ENCODE data around the gene GRHL3.

- no peak for TF ChIP-seq ZFX (IDR thresholded peaks at IDR 0.05; ENCODE audit: borderline replicate concordance)
- TF ChIP-seq, protein P1, sequence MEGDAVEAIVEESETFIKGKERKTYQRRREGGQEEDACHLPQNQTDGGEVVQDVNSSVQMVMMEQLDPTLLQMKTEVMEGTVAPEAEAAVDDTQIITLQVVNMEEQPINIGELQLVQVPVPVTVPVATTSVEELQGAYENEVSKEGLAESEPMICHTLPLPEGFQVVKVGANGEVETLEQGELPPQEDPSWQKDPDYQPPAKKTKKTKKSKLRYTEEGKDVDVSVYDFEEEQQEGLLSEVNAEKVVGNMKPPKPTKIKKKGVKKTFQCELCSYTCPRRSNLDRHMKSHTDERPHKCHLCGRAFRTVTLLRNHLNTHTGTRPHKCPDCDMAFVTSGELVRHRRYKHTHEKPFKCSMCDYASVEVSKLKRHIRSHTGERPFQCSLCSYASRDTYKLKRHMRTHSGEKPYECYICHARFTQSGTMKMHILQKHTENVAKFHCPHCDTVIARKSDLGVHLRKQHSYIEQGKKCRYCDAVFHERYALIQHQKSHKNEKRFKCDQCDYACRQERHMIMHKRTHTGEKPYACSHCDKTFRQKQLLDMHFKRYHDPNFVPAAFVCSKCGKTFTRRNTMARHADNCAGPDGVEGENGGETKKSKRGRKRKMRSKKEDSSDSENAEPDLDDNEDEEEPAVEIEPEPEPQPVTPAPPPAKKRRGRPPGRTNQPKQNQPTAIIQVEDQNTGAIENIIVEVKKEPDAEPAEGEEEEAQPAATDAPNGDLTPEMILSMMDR (IDR thresholded peaks at IDR 0.05), result no peak
These were observed 15.6 kb upstream of the GRHL3 start for GRCh38 chr1:24303600-24303999.

All from 22Rv1 (cell line).